HG02885 (cell line): ENCODE measurements around the gene IL10RB.
"Not testable (repeated sequence)": the region's sequence is repeated elsewhere in the genome, so short reads cannot be mapped to it uniquely, and the experiment has no call there.

Experiments used
- ATAC-seq: cut with Tn5 transposase; IDR thresholded peaks from one replicate; pipeline ENCODE4 v1.9.1; 2021; ENCODE audit warnings: mild to moderate bottlenecking; ENCODE audit not compliant: unreplicated experiment, poor library complexity

IL10RB gene

GRCh38 chr21:33239559-33240127 is 26.5 kb upstream of the IL10RB start:
- not testable (repeated sequence) for ATAC-seq

GRCh38 chr21:33240404-33240803 is 25.8 kb upstream of the IL10RB start:
- no peak for ATAC-seq

GRCh38 chr21:33241846-33242245 is 24.3 kb upstream of the IL10RB start:
- ATAC-seq: no peak

GRCh38 chr21:33242846-33243245 is 23.3 kb upstream of the IL10RB start:
- ATAC-seq: not testable (repeated sequence)

GRCh38 chr21:33244082-33244778 is 21.9 kb upstream of the IL10RB start:
- no peak for ATAC-seq

GRCh38 chr21:33244779-33245105 is 21.4 kb upstream of the IL10RB start:
- ATAC-seq: no peak

- no peak for ATAC-seq
These were observed 20.8 kb upstream of the IL10RB start for GRCh38 chr21:33245289-33245918.

- no peak for ATAC-seq
These were observed 19.7 kb upstream of the IL10RB start for GRCh38 chr21:33246506-33246905.

- no peak for ATAC-seq
These were observed 19.2 kb upstream of the IL10RB start for GRCh38 chr21:33246963-33247362.

GRCh38 chr21:33247599-33247998 is 18.6 kb upstream of the IL10RB start:
- ATAC-seq: no peak

- ATAC-seq: no peak
These were observed 16.7 kb upstream of the IL10RB start for GRCh38 chr21:33249331-33250002.

GRCh38 chr21:33251119-33251518 is 15.0 kb upstream of the IL10RB start:
- no peak for ATAC-seq

GRCh38 chr21:33253382-33253781 is 12.8 kb upstream of the IL10RB start:
- ATAC-seq: not testable (repeated sequence)

- no peak for ATAC-seq
These were observed 11.4 kb upstream of the IL10RB start for GRCh38 chr21:33254766-33255165.

GRCh38 chr21:33255404-33255803 is 10.8 kb upstream of the IL10RB start:
- no peak for ATAC-seq

- no peak for ATAC-seq
These were observed 10.1 kb upstream of the IL10RB start for GRCh38 chr21:33256019-33256418.

GRCh38 chr21:33257094-33257803 is 8.9 kb upstream of the IL10RB start:
- ATAC-seq: no peak

GRCh38 chr21:33258475-33258874 is 7.7 kb upstream of the IL10RB start:
- ATAC-seq: no peak

GRCh38 chr21:33259428-33259827 is 6.7 kb upstream of the IL10RB start:
- no peak for ATAC-seq

- no peak for ATAC-seq
These were observed 6.2 kb upstream of the IL10RB start for GRCh38 chr21:33259995-33260394.

- no peak for ATAC-seq
These were observed 4.5 kb upstream of the IL10RB start for GRCh38 chr21:33261635-33262034.
